GM23338 (cell line): ENCODE measurements around the gene LYRM9.
A peak's percentile ranks its signal among the peaks of the same experiment; 100 is the strongest.

Source experiments
- CREB1 ChIP-seq: fragments of 250-450 bp; sonication (Bioruptor Pico); IDR thresholded peaks from 2 replicates; pipeline ENCODE4 v1.5.0; 2020; ENCODE audit warnings: low read depth, mild to moderate bottlenecking, moderate library complexity
- EZH2 ChIP-seq: fragments of 200-600 bp; sonication (generic); IDR thresholded peaks from one replicate; pipeline ENCODE4 v1.8.0; 2017; ENCODE audit warnings: antibody characterized with exemption, mild to moderate bottlenecking, low read depth; ENCODE audit not compliant: unreplicated experiment
- EZH2phosphoT487 ChIP-seq: fragments of 200-600 bp; sonication (generic); IDR thresholded peaks from one replicate; pipeline ENCODE4 v1.8.1; 2018; ENCODE audit warnings: antibody characterized with exemption; ENCODE audit not compliant: unreplicated experiment
- JUNB ChIP-seq: IDR thresholded peaks from one replicate; pipeline ENCODE4 v1.6.1; 2016; ENCODE audit warnings: antibody characterized with exemption; ENCODE audit not compliant: unreplicated experiment
- NANOG ChIP-seq: IDR thresholded peaks from 2 replicates; pipeline ENCODE4 v1.6.1; 2016; ENCODE audit warnings: antibody characterized with exemption, borderline replicate concordance
- POLR2AphosphoS5 ChIP-seq: IDR thresholded peaks from 2 replicates; pipeline ENCODE4 v1.6.1; 2016; ENCODE audit warnings: antibody characterized with exemption, low read depth
- REST ChIP-seq: IDR thresholded peaks from one replicate; pipeline ENCODE4 v1.6.1; 2018; ENCODE audit warnings: antibody characterized with exemption; ENCODE audit not compliant: unreplicated experiment
- STAT1 ChIP-seq: IDR thresholded peaks from one replicate; pipeline ENCODE4 v1.6.1; 2016; ENCODE audit warnings: antibody characterized with exemption; ENCODE audit not compliant: unreplicated experiment
- ZNF114 ChIP-seq: fragments of 250-450 bp; sonication (Bioruptor Pico); IDR thresholded peaks from 2 replicates; pipeline ENCODE4 v1.5.0; 2020; ENCODE audit warnings: mild to moderate bottlenecking, moderate library complexity
- ZNF331 ChIP-seq: fragments of 250-450 bp; sonication (Bioruptor Pico); IDR thresholded peaks from 2 replicates; pipeline ENCODE4 v1.5.0; 2020; ENCODE audit warnings: low read depth, mild to moderate bottlenecking, moderate library complexity
- TF ChIP-seq, protein P1 (sequence below), 2 experiments: fragments of 200-600 bp in 1 of 2; sonication (generic) in 1 of 2; conservative IDR thresholded peaks; 2 replicates each; pipeline versions ENCODE4 v1.5.1 to v1.6.1; 2016 to 2017; ENCODE audit warnings: antibody characterized with exemption in 2 of 2, low read depth in 2 of 2, mild to moderate bottlenecking in 2 of 2, moderate library complexity in 1 of 2
- TF ChIP-seq, protein P2 (sequence below): IDR thresholded peaks from 2 replicates; pipeline ENCODE4 v1.6.1; 2016; ENCODE audit warnings: antibody characterized with exemption

DNA sequence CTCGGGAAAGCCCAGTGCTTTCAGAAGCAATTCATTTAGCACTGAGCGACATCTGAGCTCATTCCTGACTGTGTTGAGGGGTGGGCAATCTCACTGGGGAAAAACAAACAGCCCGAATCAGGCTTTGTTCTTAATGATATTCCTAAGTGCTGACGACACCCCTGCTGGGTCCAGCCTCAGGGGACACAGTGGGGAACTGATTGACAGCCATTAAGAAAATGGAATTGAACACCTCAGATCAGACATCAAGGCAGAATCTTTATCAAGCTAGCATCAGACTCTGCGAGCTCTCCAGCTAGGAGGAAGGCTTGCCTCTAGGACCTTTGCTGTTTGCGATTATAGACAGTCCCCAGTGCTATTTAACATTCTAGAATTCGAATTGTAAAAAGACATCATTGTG lies 22.5 kb upstream of the LYRM9 start:
- TF ChIP-seq, protein P1, sequence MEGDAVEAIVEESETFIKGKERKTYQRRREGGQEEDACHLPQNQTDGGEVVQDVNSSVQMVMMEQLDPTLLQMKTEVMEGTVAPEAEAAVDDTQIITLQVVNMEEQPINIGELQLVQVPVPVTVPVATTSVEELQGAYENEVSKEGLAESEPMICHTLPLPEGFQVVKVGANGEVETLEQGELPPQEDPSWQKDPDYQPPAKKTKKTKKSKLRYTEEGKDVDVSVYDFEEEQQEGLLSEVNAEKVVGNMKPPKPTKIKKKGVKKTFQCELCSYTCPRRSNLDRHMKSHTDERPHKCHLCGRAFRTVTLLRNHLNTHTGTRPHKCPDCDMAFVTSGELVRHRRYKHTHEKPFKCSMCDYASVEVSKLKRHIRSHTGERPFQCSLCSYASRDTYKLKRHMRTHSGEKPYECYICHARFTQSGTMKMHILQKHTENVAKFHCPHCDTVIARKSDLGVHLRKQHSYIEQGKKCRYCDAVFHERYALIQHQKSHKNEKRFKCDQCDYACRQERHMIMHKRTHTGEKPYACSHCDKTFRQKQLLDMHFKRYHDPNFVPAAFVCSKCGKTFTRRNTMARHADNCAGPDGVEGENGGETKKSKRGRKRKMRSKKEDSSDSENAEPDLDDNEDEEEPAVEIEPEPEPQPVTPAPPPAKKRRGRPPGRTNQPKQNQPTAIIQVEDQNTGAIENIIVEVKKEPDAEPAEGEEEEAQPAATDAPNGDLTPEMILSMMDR (conservative IDR thresholded peaks at IDR 0.05; ENCODE audit: low read depth in 2 of 2): no peak
- TF ChIP-seq CREB1 (peak; percentile 63; the same call in 1 of the 2 replicates), EZH2phosphoT487 (no peak), POLR2AphosphoS5 (no peak), REST (no peak), JUNB (no peak), EZH2 (no peak), ZNF331 (CRISPR knock-in tag) (no peak), STAT1 (no peak), NANOG (peak; percentile 89), ZNF114 (CRISPR knock-in tag) (no peak)
- TF ChIP-seq, protein P2, sequence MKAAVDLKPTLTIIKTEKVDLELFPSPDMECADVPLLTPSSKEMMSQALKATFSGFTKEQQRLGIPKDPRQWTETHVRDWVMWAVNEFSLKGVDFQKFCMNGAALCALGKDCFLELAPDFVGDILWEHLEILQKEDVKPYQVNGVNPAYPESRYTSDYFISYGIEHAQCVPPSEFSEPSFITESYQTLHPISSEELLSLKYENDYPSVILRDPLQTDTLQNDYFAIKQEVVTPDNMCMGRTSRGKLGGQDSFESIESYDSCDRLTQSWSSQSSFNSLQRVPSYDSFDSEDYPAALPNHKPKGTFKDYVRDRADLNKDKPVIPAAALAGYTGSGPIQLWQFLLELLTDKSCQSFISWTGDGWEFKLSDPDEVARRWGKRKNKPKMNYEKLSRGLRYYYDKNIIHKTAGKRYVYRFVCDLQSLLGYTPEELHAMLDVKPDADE: no peak
